Fibroblast of lung (primary cell): ENCODE measurements around the gene PVRIG.

Experiments used
- EZH2 ChIP-seq: IDR thresholded peaks from 2 replicates; pipeline ENCODE4 v1.5.1; 2012; ENCODE audit warnings: low read length, control low read depth, mild to moderate bottlenecking; ENCODE audit errors: missing control alignments
- TF ChIP-seq, protein P1 (sequence below), 2 donors: IDR thresholded peaks in 1 of 2; conservative IDR thresholded peaks in 1 of 2; 1 replicate in 1 of 2; 2 replicates in 1 of 2; pipeline ENCODE4 v1.5.1; 2011 to 2012; ENCODE audit warnings: low read length in 2 of 2, control low read depth in 1 of 2, inconsistent platforms in 1 of 2, low read depth in 1 of 2, mild to moderate bottlenecking in 1 of 2

DNA sequence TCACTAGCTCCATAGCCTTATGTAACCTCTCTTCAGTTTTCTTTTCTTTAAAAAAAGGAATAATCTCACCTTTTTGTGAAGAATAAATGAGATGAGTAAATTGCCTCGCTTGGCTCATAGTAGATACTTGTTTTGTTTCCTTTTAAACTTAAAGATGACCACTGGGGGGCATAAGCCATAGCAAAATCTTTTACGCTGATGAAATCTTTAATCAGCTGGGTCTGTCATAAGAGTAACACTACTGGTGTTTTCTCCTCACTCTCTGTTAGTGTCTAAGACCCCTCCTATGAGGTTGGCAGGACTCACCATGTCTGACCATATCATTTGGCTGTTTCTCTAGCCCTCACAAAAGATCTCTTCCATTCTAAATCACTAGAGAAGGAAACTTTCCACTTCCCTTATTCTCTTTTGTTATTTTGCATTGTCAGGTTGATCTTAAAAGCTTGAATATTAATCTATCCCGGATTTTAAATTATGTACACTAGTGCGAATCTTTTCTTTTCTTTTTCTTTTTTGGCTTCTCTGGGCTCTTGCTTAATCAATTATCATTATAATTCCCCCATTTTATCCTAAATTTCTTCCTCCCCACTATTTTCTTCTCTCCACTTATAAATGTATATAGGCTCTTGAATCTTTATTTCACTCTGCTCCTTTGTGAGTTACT is 29.6 kb upstream of the PVRIG start:
- TF ChIP-seq, protein P1, sequence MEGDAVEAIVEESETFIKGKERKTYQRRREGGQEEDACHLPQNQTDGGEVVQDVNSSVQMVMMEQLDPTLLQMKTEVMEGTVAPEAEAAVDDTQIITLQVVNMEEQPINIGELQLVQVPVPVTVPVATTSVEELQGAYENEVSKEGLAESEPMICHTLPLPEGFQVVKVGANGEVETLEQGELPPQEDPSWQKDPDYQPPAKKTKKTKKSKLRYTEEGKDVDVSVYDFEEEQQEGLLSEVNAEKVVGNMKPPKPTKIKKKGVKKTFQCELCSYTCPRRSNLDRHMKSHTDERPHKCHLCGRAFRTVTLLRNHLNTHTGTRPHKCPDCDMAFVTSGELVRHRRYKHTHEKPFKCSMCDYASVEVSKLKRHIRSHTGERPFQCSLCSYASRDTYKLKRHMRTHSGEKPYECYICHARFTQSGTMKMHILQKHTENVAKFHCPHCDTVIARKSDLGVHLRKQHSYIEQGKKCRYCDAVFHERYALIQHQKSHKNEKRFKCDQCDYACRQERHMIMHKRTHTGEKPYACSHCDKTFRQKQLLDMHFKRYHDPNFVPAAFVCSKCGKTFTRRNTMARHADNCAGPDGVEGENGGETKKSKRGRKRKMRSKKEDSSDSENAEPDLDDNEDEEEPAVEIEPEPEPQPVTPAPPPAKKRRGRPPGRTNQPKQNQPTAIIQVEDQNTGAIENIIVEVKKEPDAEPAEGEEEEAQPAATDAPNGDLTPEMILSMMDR (conservative IDR thresholded peaks at IDR 0.05 in 1 of 2, IDR thresholded peaks at IDR 0.05 in 1 of 2; ENCODE audit: low read depth in 1 of 2, low read length in 2 of 2) = peak; percentile 25 to 47
- no peak for TF ChIP-seq EZH2
